Astrocyte of the spinal cord (primary cell): ENCODE measurements around the gene ARHGAP25.

Experiments used
- DNase-seq: peaks from one replicate; pipeline ENCODE4 v3.0.0; 2011; ENCODE audit warnings: low read depth, low spot score
- H3K4me3 ChIP-seq: 2 replicates; pipeline ENCODE4 v1.5.1; 2011; ENCODE audit warnings: low read depth, mild to moderate bottlenecking, low read length, moderate library complexity
- CTCF ChIP-seq: IDR thresholded peaks from 2 replicates; pipeline ENCODE4 v1.5.1; 2012; ENCODE audit warnings: low read depth, mild to moderate bottlenecking, low read length, inconsistent platforms
- in situ Hi-C: cut with HindIII; loops from 2 replicates; pipeline ENCODE4 v1.10.0; 2017; ENCODE audit warnings: low sequenced_read_pairs

Gene ARHGAP25

DNA sequence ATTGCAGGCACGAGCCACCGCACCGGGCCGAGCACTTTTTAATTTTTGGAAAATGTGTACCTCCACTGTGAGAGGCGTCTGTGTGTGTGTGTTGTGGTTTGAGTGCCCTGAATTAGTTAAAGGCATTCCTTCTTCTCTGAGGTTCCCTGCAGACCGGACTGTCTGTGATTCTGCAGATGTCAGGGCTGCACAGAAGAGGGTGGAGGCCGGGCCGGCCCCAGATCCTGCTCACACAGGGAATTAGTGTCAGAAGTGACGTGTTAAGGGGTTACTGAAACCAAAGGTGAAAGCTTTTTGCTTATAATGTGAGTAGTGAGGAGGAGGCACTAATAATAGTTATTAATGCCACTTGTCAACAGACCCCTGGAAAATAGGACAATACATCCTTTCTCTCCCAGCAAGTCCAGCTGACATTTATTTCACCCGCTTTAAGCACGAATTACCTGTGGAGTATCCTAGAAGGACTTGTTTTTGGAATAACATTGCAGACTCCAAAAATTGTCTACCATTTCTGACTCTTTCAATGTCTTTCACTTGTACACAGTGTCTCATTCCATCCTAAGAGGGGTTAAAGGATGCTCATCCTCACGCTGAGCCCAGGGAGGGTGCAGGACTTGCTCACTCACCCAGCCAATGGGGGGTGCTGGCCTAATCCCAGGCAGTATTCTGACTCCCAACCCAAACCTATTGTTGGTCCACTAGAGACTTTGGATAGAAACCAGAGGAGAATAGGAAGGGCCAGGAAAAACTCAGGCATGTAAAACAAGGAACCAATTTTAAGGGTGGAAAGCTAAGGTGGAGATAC is 16.2 kb downstream of the ARHGAP25 start:
- no peak for DNase-seq
- no peak overlapping the region for H3K4me3 ChIP-seq
- TF ChIP-seq CTCF = no peak
- in situ Hi-C loops = no loop called here

DNA sequence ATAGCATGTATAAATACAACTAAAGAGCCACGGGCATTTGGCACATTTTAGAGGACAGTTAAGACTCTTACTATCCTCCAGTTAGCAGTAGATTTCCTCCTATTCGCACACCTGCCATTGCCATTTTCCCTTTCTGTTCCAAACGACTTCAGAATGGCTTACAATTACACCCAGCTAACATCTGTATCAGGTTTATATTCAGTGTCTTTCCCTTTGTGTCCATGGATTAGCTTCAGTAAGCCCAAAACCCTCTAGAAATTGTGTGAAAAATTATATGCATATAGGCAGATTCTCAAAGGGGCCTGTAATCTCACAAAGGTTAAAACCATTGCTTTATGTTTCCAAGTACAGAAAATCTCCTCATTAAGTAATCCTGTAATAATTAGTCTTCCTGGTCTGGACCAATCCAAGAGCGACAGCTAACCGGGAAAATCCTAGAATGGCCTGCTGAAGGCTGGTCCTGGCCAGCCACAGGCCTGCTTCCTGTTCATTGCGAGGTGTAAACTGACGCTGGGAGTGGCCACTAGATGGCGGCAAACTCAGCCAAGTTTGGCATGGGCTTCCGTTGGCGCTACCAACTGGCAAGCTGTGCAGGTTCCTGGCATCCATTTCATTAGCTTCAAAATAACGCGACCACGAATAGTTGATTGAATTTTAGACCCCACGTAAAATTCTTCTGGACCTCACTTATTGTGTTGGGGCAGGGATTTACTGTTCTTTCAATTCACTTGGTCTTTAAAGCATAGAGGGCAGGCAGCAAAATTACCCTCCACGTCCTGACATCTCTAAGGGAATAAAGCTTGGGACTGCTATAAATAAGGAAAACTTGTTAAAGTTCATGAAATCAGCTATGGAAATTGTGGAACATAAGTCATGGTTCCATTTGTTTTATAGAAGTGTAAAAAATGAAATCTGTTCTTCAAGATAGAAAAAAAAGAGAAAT is 17.1 kb downstream of the ARHGAP25 start:
- no peak overlapping the region for H3K4me3 ChIP-seq
- in situ Hi-C loops = no loop called here
- DNase-seq = peak; percentile 86
- TF ChIP-seq CTCF = peak; percentile 90

DNA sequence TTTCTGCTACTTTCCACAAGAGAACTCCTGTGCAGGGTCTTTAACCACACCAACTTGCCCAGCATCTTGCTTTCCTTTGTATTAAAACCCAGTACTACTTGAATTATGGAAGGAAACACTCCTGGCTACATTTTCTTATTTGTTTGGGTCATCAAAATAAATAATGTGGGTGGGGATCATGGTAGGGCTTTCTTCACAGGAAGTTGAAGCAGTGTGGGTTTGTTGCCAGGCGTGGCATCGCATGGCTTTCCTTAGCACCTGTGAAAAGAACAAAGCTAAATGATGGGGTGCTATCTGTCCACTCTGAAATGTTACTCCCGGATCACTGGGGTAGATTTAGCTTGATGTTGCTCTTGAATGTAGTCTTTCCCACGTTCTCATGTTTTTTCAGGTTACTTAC is 18.7 kb downstream of the ARHGAP25 start:
- TF ChIP-seq CTCF = no peak
- no peak overlapping the region for H3K4me3 ChIP-seq
- in situ Hi-C loops = no loop called here
- no peak for DNase-seq

GRCh38 chr2:68755071-68755470 is 20.5 kb downstream of the ARHGAP25 start:
- TF ChIP-seq CTCF = no peak
- H3K4me3 ChIP-seq = no peak overlapping the region
- DNase-seq = no peak
- in situ Hi-C loops = no loop called here

DNA sequence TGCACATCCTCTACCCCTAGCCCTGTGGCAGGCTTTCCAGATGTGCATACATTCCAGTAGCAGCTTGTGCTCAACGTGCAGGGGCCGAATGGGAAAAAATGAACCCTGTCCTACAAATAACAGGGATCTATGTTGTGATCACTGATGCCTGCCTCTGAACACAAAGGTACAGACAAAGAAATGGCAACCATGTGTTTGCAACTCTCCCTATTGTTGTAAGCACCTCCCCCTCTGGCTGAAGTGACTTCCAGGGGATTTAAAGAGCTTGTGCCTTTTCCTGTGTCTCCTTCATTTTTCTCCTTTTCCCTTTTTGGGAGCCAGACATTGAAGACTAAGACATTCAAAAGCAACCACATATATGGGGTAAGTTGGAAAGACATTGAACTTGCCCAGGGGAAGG is 21.6 kb downstream of the ARHGAP25 start:
- TF ChIP-seq CTCF = no peak
- H3K4me3 ChIP-seq = no peak overlapping the region
- in situ Hi-C loops = no loop called here

GRCh38 chr2:68757081-68757480 is 22.5 kb downstream of the ARHGAP25 start:
- DNase-seq = no peak
- in situ Hi-C loops = no loop called here
- no peak overlapping the region for H3K4me3 ChIP-seq
- TF ChIP-seq CTCF = no peak

More for the DNA sequence above, 21.6 kb downstream of the ARHGAP25 start:
- DNase-seq = no peak
